ENCODE measurements around the gene MS4A3. TPM values are rescaled to one million over a fixed set of nuclear protein-coding genes. Genes with fewer than 3 reads are reported as not detected.
A peak's percentile ranks its signal among the peaks of the same experiment; 100 is the strongest.

MS4A3 gene
- total and polyA plus RNA-seq, 9 of the 15 experiments (the other 6 are each of a cell fraction or from before 2014, with no cell fraction given) = 3.4 to 94.5 (median 58.8) TPM

DNA sequence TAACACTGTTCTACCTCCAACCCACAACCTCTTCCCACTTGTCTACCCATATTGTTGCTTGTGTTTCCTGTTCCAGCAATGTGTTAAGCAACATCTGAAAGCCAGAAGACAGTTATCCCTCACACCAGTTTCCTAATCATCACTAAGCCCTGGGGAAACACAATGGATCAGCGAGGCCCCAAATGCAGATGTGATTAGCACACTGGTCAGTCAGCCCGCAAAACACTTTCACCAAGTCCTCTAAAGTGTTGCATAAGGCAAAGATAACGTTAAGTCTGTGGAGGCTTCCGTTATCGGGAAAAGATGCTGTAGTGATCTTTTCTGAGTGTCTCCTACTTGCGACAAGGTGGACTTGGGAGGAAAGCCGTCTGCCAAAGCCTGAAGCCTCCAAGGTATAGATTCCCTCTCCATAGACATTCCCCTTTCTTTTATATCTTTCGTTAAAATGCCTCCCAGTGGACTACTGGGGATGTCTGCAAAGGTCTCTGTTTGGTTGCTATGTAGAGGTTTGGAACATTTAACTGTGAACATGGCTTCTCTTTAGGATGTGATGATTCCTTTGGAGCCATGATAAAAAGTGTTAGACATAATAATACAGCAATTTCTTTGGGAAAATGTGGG, at the start of gene MS4A3 (continued):
- TF ChIP-seq, protein P1, sequence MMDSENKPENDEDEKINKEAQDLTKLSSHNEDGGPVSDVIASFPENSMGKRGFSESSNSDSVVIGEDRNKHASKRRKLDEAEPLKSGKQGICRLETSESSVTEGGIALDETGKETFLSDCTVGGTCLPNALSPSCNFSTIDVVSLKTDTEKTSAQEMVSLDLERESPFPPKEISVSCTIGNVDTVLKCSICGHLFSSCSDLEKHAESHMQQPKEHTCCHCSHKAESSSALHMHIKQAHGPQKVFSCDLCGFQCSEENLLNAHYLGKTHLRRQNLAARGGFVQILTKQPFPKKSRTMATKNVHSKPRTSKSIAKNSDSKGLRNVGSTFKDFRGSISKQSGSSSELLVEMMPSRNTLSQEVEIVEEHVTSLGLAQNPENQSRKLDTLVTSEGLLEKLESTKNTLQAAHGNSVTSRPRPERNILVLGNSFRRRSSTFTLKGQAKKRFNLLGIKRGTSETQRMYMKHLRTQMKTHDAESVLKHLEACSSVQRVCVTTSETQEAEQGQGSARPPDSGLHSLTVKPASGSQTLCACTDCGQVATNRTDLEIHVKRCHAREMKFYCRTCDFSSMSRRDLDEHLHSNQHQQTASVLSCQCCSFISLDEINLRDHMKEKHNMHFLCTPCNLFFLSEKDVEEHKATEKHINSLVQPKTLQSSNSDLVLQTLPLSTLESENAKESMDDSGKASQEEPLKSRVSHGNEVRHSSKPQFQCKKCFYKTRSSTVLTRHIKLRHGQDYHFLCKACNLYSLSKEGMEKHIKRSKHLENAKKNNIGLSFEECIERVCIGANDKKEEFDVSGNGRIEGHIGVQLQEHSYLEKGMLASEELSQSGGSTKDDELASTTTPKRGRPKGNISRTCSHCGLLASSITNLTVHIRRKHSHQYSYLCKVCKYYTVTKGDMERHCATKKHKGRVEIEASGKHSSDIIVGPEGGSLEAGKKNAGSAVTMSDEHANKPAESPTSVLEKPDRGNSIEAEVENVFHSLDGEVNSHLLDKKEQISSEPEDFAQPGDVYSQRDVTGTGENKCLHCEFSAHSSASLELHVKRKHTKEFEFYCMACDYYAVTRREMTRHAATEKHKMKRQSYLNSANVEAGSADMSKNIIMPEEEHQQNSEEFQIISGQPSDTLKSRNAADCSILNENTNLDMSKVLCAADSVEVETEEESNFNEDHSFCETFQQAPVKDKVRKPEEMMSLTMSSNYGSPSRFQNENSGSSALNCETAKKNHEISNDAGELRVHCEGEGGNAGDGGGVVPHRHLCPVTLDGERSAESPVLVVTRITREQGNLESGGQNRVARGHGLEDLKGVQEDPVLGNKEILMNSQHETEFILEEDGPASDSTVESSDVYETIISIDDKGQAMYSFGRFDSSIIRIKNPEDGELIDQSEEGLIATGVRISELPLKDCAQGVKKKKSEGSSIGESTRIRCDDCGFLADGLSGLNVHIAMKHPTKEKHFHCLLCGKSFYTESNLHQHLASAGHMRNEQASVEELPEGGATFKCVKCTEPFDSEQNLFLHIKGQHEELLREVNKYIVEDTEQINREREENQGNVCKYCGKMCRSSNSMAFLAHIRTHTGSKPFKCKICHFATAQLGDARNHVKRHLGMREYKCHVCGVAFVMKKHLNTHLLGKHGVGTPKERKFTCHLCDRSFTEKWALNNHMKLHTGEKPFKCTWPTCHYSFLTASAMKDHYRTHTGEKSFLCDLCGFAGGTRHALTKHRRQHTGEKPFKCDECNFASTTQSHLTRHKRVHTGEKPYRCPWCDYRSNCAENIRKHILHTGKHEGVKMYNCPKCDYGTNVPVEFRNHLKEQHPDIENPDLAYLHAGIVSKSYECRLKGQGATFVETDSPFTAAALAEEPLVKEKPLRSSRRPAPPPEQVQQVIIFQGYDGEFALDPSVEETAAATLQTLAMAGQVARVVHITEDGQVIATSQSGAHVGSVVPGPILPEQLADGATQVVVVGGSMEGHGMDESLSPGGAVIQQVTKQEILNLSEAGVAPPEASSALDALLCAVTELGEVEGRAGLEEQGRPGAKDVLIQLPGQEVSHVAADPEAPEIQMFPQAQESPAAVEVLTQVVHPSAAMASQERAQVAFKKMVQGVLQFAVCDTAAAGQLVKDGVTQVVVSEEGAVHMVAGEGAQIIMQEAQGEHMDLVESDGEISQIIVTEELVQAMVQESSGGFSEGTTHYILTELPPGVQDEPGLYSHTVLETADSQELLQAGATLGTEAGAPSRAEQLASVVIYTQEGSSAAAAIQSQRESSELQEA (IDR thresholded peaks at IDR 0.05; ENCODE audit: low read depth) = no peak
- TF ChIP-seq POLR2G (IDR thresholded peaks at IDR 0.05; ENCODE audit: low read depth, low read length) (no peak), KAT7 (CRISPR knock-in tag; IDR thresholded peaks at IDR 0.05; ENCODE audit: borderline replicate concordance) (no peak; the same call in 1 of the 2 replicates), JUNB (CRISPR knock-in tag; conservative IDR thresholded peaks at IDR 0.05) (no peak), ZNF24 (IDR thresholded peaks at IDR 0.05) (no peak), THRAP3 (IDR thresholded peaks at IDR 0.05; ENCODE audit: borderline replicate concordance) (no peak), MTA3 (IDR thresholded peaks at IDR 0.05; ENCODE audit: borderline replicate concordance) (0 out of 2 replicates have a peak, but pooled peaks have one; percentile 31), DPF2 (IDR thresholded peaks at IDR 0.05) (peak; percentile 64; the same call in 1 of the 2 replicates), KLF16 (IDR thresholded peaks at IDR 0.05) (peak; percentile 69; the same call in 1 of the 2 replicates), NFE2 (IDR thresholded peaks at IDR 0.05; ENCODE audit: low read depth) (peak; percentile 3; the same call in 1 of the 2 replicates), TEAD2 (tag; IDR thresholded peaks at IDR 0.05) (no peak), TEAD1 (CRISPR knock-in tag; IDR thresholded peaks at IDR 0.05) (peak; percentile 30; a peak in 1 of 4 replicates), ZNF12 (CRISPR knock-in tag; IDR thresholded peaks at IDR 0.05) (no peak), TOE1 (IDR thresholded peaks at IDR 0.05; ENCODE audit: borderline replicate concordance) (no peak), TOE1 (CRISPR knock-in tag; IDR thresholded peaks at IDR 0.05; ENCODE audit: borderline replicate concordance, low read depth) (no peak), POLR2AphosphoS2 (IDR thresholded peaks at IDR 0.05; ENCODE audit: low read length) (no peak), NCOA2 (IDR thresholded peaks at IDR 0.05; ENCODE audit: partially characterized antibody in 2 of 2) (no peak), ZNF232 (CRISPR knock-in tag; IDR thresholded peaks at IDR 0.05) (no peak)
- TF ChIP-seq, protein P2, sequence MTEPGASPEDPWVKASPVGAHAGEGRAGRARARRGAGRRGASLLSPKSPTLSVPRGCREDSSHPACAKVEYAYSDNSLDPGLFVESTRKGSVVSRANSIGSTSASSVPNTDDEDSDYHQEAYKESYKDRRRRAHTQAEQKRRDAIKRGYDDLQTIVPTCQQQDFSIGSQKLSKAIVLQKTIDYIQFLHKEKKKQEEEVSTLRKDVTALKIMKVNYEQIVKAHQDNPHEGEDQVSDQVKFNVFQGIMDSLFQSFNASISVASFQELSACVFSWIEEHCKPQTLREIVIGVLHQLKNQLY (CRISPR knock-in tag; conservative IDR thresholded peaks at IDR 0.05) = no peak
- TF ChIP-seq, protein P3, sequence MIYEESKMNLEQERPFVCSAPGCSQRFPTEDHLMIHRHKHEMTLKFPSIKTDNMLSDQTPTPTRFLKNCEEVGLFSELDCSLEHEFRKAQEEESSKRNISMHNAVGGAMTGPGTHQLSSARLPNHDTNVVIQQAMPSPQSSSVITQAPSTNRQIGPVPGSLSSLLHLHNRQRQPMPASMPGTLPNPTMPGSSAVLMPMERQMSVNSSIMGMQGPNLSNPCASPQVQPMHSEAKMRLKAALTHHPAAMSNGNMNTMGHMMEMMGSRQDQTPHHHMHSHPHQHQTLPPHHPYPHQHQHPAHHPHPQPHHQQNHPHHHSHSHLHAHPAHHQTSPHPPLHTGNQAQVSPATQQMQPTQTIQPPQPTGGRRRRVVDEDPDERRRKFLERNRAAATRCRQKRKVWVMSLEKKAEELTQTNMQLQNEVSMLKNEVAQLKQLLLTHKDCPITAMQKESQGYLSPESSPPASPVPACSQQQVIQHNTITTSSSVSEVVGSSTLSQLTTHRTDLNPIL (CRISPR knock-in tag; IDR thresholded peaks at IDR 0.05) = no peak

All from K562 (cell line).